ENCODE results near the gene SLC37A1. TPM values are rescaled to one million over a fixed set of nuclear protein-coding genes. Genes with fewer than 3 reads are reported as not detected.
"Not testable (repeated sequence)": the region's sequence is repeated elsewhere in the genome, so short reads cannot be mapped to it uniquely, and the experiment has no call there.

The SLC37A1 gene
- total RNA-seq, 1 donor from 2014 or later, result 60.2 TPM

DNA sequence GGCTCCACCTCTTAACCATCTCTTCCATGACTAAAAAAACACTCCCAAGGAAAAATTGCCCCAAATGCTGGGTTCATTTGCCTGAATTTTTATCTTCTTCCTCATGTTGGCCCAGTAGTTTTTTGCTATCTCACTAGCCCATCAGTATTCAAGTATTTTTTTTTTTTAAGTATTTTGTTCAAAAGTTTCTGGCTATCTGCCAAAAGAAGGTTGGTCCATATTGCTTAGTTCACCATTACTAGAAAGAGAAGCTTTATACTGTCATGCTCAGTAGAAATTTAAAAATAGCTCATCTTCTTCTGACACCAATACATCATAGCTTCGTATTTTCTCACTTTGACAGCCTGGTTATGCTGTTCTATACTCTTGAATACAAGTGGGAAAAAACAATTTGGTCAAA lies 98.7 kb downstream of the SLC37A1 start:
- peaks cover 2% of the 10 kb centered on the region for H3K36me3 Mint-ChIP-seq (ENCODE audit: insufficient read depth)
- H3K27ac Mint-ChIP-seq, result no peak overlapping the region
- TF ChIP-seq, protein P1, sequence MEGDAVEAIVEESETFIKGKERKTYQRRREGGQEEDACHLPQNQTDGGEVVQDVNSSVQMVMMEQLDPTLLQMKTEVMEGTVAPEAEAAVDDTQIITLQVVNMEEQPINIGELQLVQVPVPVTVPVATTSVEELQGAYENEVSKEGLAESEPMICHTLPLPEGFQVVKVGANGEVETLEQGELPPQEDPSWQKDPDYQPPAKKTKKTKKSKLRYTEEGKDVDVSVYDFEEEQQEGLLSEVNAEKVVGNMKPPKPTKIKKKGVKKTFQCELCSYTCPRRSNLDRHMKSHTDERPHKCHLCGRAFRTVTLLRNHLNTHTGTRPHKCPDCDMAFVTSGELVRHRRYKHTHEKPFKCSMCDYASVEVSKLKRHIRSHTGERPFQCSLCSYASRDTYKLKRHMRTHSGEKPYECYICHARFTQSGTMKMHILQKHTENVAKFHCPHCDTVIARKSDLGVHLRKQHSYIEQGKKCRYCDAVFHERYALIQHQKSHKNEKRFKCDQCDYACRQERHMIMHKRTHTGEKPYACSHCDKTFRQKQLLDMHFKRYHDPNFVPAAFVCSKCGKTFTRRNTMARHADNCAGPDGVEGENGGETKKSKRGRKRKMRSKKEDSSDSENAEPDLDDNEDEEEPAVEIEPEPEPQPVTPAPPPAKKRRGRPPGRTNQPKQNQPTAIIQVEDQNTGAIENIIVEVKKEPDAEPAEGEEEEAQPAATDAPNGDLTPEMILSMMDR (IDR thresholded peaks at IDR 0.05; ENCODE audit: unreplicated experiment), result no peak
- DNase-seq (ENCODE audit: low spot score, unreplicated experiment), result no peak
- H3K4me1 Mint-ChIP-seq (ENCODE audit: low read depth), result peaks cover 3% of the 10 kb centered on the region
- no peak overlapping the region for H3K4me3 Mint-ChIP-seq (ENCODE audit: low read depth)
- H3K27me3 Mint-ChIP-seq, result peaks cover 10% of the 10 kb centered on the region
- H3K9me3 Mint-ChIP-seq (ENCODE audit: low read depth), result peaks cover 12% of the 10 kb centered on the region

DNA sequence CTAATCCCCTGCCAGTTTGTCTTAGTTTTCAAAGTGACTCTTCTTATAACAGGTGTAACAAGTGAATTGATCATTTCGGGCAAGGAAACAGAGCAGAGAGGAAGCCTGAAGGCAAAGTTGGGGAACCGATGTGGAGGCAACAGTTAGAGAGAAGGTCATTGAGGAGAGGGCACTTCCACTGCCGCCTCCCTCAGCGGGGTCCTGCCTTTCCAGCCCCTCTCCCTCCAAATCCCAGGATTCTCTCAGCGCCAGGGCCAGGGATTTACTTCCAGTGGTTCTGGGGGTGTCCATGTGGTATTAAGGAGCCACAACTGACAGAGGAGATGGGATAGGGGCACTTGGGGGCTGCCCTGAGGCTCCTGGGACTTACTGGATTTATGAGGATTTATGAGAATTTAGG lies 100.1 kb downstream of the SLC37A1 start:
- Mint-ChIP-seq H3K27ac (no peak overlapping the region), H3K4me3 (ENCODE audit: low read depth) (no peak overlapping the region), H3K27me3 (peaks cover 15% of the 10 kb centered on the region), H3K4me1 (ENCODE audit: low read depth) (no peaks in the 10 kb centered on the region), H3K9me3 (ENCODE audit: low read depth) (peaks cover 9% of the 10 kb centered on the region), H3K36me3 (ENCODE audit: insufficient read depth) (no peaks in the 10 kb centered on the region)
- TF ChIP-seq, protein P1 (IDR thresholded peaks at IDR 0.05; ENCODE audit: unreplicated experiment), result no peak
- DNase-seq (ENCODE audit: low spot score, unreplicated experiment), result no peak

DNA sequence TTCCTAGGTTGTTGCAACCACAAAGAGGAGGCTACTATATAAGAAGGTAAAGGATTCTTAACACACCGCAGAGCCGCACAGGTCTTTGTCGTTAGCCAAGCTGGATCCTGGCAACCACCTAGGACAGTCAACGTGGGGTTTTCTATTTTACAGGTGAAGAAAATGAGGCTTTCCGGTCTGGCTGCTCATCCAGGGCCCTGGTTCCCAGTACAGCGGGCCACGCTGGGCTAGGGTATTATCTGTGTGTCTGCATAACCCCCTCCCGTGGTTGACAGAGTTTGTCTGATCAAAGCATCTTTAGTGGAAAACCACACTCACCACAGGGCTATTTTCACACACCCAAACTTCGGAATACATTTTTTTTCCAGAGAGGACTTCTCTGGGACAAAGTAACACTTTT lies 100.7 kb downstream of the SLC37A1 start:
- TF ChIP-seq, protein P1 (IDR thresholded peaks at IDR 0.05; ENCODE audit: unreplicated experiment), result no peak
- no peak overlapping the region for H3K27ac Mint-ChIP-seq
- DNase-seq (ENCODE audit: low spot score, unreplicated experiment), result no peak
- H3K4me3 Mint-ChIP-seq (ENCODE audit: low read depth), result no peak overlapping the region
- peaks cover 21% of the 10 kb centered on the region for H3K27me3 Mint-ChIP-seq
- H3K36me3 Mint-ChIP-seq (ENCODE audit: insufficient read depth), result no peaks in the 10 kb centered on the region
- peaks cover 4% of the 10 kb centered on the region for H3K9me3 Mint-ChIP-seq (ENCODE audit: low read depth)
- H3K4me1 Mint-ChIP-seq (ENCODE audit: low read depth), result no peaks in the 10 kb centered on the region

DNA sequence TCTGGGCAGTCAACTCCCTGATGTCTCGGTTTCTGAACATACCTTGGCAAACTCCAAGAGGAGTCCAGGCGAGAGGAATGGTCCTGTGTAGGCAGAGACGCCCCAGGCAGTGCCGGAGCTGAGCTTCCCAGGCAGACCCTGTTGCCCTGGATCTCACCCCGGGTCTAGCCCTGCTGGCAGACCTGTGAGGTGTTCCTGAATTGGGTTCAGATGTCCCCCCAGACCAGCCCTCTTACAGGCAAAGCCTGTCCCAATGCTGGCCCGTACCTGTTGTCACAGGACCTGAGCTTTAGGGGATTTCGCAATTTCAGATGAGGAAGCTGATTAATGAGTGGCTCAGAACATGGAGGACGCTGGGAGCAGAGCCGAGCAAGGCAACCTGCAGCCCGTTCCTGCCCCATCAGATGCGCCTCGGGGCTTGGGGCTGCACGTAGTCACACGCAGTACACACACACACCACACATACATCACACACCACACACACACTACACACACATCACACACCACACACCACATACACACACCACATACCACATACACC lies 101.2 kb downstream of the SLC37A1 start:
- TF ChIP-seq, protein P1 (IDR thresholded peaks at IDR 0.05; ENCODE audit: unreplicated experiment), result no peak
- Mint-ChIP-seq H3K4me1 (ENCODE audit: low read depth) (no peaks in the 10 kb centered on the region), H3K9me3 (ENCODE audit: low read depth) (peaks cover 3% of the 10 kb centered on the region), H3K27me3 (peaks cover 22% of the 10 kb centered on the region), H3K27ac (no peak overlapping the region), H3K36me3 (ENCODE audit: insufficient read depth) (no peaks in the 10 kb centered on the region), H3K4me3 (ENCODE audit: low read depth) (no peak overlapping the region)
- DNase-seq (ENCODE audit: low spot score, unreplicated experiment), result no peak

DNA sequence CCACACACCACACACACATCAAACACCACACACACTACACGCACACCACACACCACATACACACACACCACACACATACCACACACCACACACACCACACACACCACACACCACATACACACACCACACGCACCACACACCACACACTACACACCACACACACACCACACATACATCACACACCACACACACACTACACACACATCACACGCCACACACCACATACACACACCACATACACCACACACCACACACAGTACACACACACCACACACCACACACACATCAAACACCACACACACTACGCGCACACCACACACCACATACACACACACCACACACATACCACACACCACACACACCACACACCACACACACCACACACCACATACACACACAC lies 101.7 kb downstream of the SLC37A1 start:
- not testable (repeated sequence) for H3K36me3 Mint-ChIP-seq (ENCODE audit: insufficient read depth); H3K4me1 Mint-ChIP-seq (ENCODE audit: low read depth); H3K4me3 Mint-ChIP-seq (ENCODE audit: low read depth); H3K27ac Mint-ChIP-seq; DNase-seq (ENCODE audit: low spot score, unreplicated experiment); H3K9me3 Mint-ChIP-seq (ENCODE audit: low read depth)
- peaks cover 22% of the 10 kb centered on the region for H3K27me3 Mint-ChIP-seq

DNA sequence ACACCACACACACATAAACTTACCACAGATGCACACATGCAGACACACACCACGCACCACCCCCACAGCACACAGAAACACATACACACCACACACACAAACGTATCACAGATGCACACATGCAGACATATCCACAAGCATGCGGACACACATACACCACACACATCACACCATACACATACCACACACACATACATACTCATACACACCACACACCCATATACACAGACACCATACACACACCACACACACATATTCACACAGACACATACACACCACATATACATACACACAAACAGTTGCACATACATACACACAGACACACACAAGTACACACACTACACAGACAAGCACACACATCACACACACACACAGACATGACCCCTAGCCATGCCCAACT lies 102.3 kb downstream of the SLC37A1 start:
- TF ChIP-seq, protein P1 (IDR thresholded peaks at IDR 0.05; ENCODE audit: unreplicated experiment), result no peak
- Mint-ChIP-seq H3K27ac (no peak overlapping the region), H3K9me3 (ENCODE audit: low read depth) (peaks cover 3% of the 10 kb centered on the region), H3K36me3 (ENCODE audit: insufficient read depth) (no peaks in the 10 kb centered on the region), H3K27me3 (peaks cover 22% of the 10 kb centered on the region), H3K4me1 (ENCODE audit: low read depth) (no peaks in the 10 kb centered on the region), H3K4me3 (ENCODE audit: low read depth) (no peak overlapping the region)
- DNase-seq (ENCODE audit: low spot score, unreplicated experiment), result no peak
